Keratinocyte (primary cell): ENCODE results near the gene ZNF12.
"Not testable (repeated sequence)": the region's sequence is repeated elsewhere in the genome, so short reads cannot be mapped to it uniquely, and the experiment has no call there.

Experiments used
- EZH2 ChIP-seq: IDR thresholded peaks from one replicate; pipeline ENCODE4 v1.6.1; 2012; ENCODE audit warnings: inconsistent platforms, mild to moderate bottlenecking, low read length, moderate library complexity
- TF ChIP-seq, protein P1 (sequence below), 3 experiments: IDR thresholded peaks in 1 of 3; conservative IDR thresholded peaks in 1 of 3; optimal IDR thresholded peaks in 1 of 3; 2 replicates in 2 of 3; 3 replicates in 1 of 3; pipeline versions ENCODE3 to v1.5.1; 2011; ENCODE audit warnings: low read length in 3 of 3, mild to moderate bottlenecking in 3 of 3, moderate library complexity in 2 of 3, control low read depth in 1 of 3, inconsistent platforms in 1 of 3; ENCODE audit not compliant: insufficient read depth in 2 of 3; ENCODE audit errors: extremely low read depth in 1 of 3

DNA sequence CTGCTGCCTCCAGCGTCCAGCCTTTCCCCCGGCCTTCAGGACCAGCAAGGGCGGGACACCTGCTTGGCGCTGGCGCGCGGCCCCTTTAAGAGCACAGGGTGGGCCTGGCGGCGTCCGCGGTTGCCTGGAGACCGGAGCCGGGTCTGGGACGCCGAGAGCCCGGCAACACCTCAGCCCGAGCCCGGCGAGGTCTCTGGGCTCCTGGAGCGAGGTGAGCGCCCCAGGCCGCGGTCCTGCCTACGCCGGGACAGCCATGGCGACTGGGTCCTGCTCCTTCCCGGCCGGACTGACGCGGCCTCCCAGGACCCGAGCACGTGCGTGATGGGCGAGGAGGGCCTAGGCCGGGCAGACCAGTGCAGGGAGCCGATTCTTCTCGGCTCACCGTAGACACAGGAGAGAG lies 47.2 kb upstream of the ZNF12 start, which contains the start of gene RSPH10B2:
- TF ChIP-seq, protein P1, sequence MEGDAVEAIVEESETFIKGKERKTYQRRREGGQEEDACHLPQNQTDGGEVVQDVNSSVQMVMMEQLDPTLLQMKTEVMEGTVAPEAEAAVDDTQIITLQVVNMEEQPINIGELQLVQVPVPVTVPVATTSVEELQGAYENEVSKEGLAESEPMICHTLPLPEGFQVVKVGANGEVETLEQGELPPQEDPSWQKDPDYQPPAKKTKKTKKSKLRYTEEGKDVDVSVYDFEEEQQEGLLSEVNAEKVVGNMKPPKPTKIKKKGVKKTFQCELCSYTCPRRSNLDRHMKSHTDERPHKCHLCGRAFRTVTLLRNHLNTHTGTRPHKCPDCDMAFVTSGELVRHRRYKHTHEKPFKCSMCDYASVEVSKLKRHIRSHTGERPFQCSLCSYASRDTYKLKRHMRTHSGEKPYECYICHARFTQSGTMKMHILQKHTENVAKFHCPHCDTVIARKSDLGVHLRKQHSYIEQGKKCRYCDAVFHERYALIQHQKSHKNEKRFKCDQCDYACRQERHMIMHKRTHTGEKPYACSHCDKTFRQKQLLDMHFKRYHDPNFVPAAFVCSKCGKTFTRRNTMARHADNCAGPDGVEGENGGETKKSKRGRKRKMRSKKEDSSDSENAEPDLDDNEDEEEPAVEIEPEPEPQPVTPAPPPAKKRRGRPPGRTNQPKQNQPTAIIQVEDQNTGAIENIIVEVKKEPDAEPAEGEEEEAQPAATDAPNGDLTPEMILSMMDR (optimal IDR thresholded peaks at IDR 0.05 in 1 of 3, IDR thresholded peaks at IDR 0.05 in 1 of 3, conservative IDR thresholded peaks at IDR 0.05 in 1 of 3; ENCODE audit: extremely low read depth in 1 of 3, insufficient read depth in 2 of 3, low read length in 3 of 3) = not testable (repeated sequence)
- not testable (repeated sequence) for TF ChIP-seq EZH2
